ENCODE results near the gene SPDYA. TPM values are rescaled to one million over a fixed set of nuclear protein-coding genes. Genes with fewer than 3 reads are reported as not detected.

The SPDYA gene
- total and polyA plus RNA-seq, 2 of the 13 experiments (the other 11 are each of a cell fraction or from before 2014, with no cell fraction given), result 0.32 to 0.75 TPM

DNA sequence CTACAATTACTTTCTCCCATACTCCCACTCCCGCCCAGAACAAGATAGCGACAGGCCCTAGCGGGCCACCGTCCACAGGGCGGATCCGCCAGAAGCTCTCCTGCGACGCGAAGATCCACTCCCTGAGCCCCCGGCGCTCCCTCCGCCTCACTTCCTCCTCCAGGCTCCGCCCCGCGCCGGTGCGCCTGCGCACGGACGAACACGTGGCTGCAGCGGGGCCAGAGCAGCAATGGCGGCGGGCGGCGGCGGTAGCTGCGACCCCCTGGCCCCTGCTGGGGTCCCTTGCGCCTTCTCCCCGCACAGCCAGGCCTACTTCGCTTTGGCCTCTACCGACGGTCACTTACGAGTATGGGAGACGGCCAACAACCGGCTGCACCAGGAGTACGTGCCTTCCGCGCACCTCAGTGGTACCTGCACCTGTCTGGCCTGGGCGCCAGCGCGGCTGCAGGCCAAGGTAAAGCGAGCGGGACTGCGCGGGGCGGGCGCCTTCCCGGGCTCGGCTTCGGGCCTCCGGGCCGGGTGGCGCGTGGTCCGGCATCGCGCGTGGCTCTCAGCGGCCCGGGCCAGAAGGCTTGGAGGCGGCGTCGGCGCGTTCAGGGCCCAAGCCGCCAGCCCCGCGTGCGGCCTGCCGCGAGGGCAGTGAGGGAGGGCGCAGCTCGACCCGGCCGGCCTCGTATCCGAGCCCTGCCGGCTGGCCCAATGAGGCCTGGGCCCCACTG lies 84.0 kb downstream of the SPDYA start, which contains the start of gene WDR43 (continued):
- TF ChIP-seq ZNF232 (CRISPR knock-in tag; IDR thresholded peaks at IDR 0.05; ENCODE audit: borderline replicate concordance) (peak; percentile 73; the same call in 1 of the 2 replicates), ZNF713 (CRISPR knock-in tag; IDR thresholded peaks at IDR 0.05) (peak; percentile 98; the same call in 1 of the 2 replicates), SP2 (CRISPR knock-in tag; IDR thresholded peaks at IDR 0.05) (peak; percentile 68), ZFAT (CRISPR knock-in tag; conservative IDR thresholded peaks at IDR 0.05) (no peak), RCOR2 (CRISPR knock-in tag; IDR thresholded peaks at IDR 0.05) (0 out of 2 replicates have a peak, but pooled peaks have one; percentile 73), ZNF839 (CRISPR knock-in tag; IDR thresholded peaks at IDR 0.05; ENCODE audit: borderline replicate concordance) (peak; percentile 98), TCF12 (IDR thresholded peaks at IDR 0.05) (no peak), TCF12 (CRISPR knock-in tag; IDR thresholded peaks at IDR 0.05) (no peak)
- TF ChIP-seq, protein P1, sequence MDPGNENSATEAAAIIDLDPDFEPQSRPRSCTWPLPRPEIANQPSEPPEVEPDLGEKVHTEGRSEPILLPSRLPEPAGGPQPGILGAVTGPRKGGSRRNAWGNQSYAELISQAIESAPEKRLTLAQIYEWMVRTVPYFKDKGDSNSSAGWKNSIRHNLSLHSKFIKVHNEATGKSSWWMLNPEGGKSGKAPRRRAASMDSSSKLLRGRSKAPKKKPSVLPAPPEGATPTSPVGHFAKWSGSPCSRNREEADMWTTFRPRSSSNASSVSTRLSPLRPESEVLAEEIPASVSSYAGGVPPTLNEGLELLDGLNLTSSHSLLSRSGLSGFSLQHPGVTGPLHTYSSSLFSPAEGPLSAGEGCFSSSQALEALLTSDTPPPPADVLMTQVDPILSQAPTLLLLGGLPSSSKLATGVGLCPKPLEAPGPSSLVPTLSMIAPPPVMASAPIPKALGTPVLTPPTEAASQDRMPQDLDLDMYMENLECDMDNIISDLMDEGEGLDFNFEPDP (CRISPR knock-in tag; conservative IDR thresholded peaks at IDR 0.05), result no peak
- TF ChIP-seq, protein P2, sequence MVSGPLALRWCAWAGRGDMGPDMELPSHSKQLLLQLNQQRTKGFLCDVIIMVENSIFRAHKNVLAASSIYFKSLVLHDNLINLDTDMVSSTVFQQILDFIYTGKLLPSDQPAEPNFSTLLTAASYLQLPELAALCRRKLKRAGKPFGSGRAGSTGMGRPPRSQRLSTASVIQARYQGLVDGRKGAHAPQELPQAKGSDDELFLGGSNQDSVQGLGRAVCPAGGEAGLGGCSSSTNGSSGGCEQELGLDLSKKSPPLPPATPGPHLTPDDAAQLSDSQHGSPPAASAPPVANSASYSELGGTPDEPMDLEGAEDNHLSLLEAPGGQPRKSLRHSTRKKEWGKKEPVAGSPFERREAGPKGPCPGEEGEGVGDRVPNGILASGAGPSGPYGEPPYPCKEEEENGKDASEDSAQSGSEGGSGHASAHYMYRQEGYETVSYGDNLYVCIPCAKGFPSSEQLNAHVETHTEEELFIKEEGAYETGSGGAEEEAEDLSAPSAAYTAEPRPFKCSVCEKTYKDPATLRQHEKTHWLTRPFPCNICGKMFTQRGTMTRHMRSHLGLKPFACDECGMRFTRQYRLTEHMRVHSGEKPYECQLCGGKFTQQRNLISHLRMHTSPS (CRISPR knock-in tag; IDR thresholded peaks at IDR 0.05; ENCODE audit: low read depth), result no peak; the same call in 1 of the 2 replicates
- TF ChIP-seq, protein P3, sequence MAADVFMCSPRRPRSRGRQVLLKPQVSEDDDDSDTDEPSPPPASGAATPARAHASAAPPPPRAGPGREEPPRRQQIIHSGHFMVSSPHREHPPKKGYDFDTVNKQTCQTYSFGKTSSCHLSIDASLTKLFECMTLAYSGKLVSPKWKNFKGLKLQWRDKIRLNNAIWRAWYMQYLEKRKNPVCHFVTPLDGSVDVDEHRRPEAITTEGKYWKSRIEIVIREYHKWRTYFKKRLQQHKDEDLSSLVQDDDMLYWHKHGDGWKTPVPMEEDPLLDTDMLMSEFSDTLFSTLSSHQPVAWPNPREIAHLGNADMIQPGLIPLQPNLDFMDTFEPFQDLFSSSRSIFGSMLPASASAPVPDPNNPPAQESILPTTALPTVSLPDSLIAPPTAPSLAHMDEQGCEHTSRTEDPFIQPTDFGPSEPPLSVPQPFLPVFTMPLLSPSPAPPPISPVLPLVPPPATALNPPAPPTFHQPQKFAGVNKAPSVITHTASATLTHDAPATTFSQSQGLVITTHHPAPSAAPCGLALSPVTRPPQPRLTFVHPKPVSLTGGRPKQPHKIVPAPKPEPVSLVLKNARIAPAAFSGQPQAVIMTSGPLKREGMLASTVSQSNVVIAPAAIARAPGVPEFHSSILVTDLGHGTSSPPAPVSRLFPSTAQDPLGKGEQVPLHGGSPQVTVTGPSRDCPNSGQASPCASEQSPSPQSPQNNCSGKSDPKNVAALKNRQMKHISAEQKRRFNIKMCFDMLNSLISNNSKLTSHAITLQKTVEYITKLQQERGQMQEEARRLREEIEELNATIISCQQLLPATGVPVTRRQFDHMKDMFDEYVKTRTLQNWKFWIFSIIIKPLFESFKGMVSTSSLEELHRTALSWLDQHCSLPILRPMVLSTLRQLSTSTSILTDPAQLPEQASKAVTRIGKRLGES (CRISPR knock-in tag; IDR thresholded peaks at IDR 0.05; ENCODE audit: borderline replicate concordance), result no peak
- TF ChIP-seq, protein P4, sequence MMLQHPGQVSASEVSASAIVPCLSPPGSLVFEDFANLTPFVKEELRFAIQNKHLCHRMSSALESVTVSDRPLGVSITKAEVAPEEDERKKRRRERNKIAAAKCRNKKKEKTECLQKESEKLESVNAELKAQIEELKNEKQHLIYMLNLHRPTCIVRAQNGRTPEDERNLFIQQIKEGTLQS (CRISPR knock-in tag; IDR thresholded peaks at IDR 0.05), result peak; percentile 75; the same call in 1 of the 2 replicates
- TF ChIP-seq, protein P5, sequence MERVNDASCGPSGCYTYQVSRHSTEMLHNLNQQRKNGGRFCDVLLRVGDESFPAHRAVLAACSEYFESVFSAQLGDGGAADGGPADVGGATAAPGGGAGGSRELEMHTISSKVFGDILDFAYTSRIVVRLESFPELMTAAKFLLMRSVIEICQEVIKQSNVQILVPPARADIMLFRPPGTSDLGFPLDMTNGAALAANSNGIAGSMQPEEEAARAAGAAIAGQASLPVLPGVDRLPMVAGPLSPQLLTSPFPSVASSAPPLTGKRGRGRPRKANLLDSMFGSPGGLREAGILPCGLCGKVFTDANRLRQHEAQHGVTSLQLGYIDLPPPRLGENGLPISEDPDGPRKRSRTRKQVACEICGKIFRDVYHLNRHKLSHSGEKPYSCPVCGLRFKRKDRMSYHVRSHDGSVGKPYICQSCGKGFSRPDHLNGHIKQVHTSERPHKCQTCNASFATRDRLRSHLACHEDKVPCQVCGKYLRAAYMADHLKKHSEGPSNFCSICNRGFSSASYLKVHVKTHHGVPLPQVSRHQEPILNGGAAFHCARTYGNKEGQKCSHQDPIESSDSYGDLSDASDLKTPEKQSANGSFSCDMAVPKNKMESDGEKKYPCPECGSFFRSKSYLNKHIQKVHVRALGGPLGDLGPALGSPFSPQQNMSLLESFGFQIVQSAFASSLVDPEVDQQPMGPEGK (CRISPR knock-in tag; IDR thresholded peaks at IDR 0.05), result peak; percentile 88
- TF ChIP-seq, protein P6, sequence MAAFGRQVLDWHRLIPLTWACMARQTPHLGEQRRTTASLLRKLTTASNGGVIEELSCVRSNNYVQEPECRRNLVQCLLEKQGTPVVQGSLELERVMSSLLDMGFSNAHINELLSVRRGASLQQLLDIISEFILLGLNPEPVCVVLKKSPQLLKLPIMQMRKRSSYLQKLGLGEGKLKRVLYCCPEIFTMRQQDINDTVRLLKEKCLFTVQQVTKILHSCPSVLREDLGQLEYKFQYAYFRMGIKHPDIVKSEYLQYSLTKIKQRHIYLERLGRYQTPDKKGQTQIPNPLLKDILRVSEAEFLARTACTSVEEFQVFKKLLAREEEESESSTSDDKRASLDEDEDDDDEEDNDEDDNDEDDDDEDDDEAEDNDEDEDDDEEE (CRISPR knock-in tag; IDR thresholded peaks at IDR 0.05), result peak; percentile 83
- TF ChIP-seq, protein P7, sequence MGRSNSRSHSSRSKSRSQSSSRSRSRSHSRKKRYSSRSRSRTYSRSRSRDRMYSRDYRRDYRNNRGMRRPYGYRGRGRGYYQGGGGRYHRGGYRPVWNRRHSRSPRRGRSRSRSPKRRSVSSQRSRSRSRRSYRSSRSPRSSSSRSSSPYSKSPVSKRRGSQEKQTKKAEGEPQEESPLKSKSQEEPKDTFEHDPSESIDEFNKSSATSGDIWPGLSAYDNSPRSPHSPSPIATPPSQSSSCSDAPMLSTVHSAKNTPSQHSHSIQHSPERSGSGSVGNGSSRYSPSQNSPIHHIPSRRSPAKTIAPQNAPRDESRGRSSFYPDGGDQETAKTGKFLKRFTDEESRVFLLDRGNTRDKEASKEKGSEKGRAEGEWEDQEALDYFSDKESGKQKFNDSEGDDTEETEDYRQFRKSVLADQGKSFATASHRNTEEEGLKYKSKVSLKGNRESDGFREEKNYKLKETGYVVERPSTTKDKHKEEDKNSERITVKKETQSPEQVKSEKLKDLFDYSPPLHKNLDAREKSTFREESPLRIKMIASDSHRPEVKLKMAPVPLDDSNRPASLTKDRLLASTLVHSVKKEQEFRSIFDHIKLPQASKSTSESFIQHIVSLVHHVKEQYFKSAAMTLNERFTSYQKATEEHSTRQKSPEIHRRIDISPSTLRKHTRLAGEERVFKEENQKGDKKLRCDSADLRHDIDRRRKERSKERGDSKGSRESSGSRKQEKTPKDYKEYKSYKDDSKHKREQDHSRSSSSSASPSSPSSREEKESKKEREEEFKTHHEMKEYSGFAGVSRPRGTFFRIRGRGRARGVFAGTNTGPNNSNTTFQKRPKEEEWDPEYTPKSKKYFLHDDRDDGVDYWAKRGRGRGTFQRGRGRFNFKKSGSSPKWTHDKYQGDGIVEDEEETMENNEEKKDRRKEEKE (IDR thresholded peaks at IDR 0.05), result no peak

Measured in HepG2 (cell line).